ENCODE data around the gene DDIAS. TPM values are rescaled to one million over a fixed set of nuclear protein-coding genes. Genes with fewer than 3 reads are reported as not detected.

Gene DDIAS
- total and polyA plus RNA-seq, 9 of the 15 experiments (the other 6 are each of a cell fraction or from before 2014, with no cell fraction given), result 9.4 to 27.2 (median 23.3) TPM

DNA sequence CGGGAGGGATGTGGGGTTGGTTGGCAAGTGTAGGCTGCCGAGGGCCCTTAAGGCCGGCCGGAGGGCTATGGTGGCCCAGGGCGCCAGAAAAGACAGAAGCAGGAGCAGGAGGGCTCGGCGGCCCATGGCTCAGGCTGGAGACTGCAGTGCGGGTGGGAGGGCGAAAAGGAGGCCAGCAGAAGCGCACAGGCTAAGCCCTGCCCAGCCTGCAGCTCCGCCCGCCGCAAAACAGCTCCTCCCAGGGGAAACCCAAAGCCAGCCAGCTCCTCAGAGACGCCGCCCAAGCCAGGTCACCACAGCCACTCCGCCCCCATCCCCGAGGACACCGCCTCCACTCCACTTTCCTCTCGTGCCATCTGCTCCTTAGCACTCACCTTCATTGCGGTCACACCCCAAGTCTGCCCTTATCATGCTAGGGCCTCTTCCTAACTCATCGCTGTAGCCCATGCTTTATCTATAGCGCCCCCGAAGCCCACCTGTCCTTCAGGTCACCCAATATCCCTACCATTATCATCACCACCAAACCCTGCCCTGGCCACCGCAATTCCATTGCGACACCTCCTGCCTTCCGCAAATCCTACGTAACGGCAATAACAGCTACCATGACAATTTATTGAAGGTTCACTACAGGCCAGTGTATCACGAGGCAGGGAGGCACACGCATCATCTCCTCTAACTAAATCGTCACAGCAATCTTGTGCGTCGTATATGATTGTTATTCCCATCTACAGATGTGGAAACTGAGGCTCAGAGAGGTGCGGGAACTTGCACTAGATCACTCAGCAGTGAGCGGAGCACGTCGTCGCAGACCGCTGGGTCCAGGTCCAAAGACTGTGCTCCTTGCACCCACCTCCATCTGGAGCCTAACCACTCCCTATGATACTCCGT lies 1.0 kb upstream of the DDIAS start, which contains the start of gene PRCP (continued):
- TF ChIP-seq RCOR1 (IDR thresholded peaks at IDR 0.05; ENCODE audit: borderline replicate concordance in 1 of 2, low read depth in 2 of 2, low read length in 2 of 2) (peak in 1 of 2 experiments; percentile 74; a peak in 2 of 4 replicates), FOXM1 (IDR thresholded peaks at IDR 0.05; ENCODE audit: low read depth) (no peak), FOXM1 (CRISPR knock-in tag; IDR thresholded peaks at IDR 0.05; ENCODE audit: low read depth) (no peak), FIP1L1 (IDR thresholded peaks at IDR 0.05; ENCODE audit: low read depth, low read length, poor library complexity, severe bottlenecking) (no peak), SMARCA5 (IDR thresholded peaks at IDR 0.05) (peak; percentile 78; the same call in 1 of the 2 replicates), TOE1 (IDR thresholded peaks at IDR 0.05; ENCODE audit: borderline replicate concordance) (peak; percentile 51; the same call in 1 of the 2 replicates), TOE1 (CRISPR knock-in tag; IDR thresholded peaks at IDR 0.05; ENCODE audit: borderline replicate concordance, low read depth) (no peak), XRCC5 (IDR thresholded peaks at IDR 0.05; ENCODE audit: low read depth, low read length) (0 out of 2 replicates have a peak, but pooled peaks have one; percentile 36), ZNF3 (CRISPR knock-in tag; IDR thresholded peaks at IDR 0.05) (no peak), ZNF41 (CRISPR knock-in tag; conservative IDR thresholded peaks at IDR 0.05) (no peak), SRSF9 (IDR thresholded peaks at IDR 0.05; ENCODE audit: borderline replicate concordance, low read depth, low read length) (no peak), ZNF232 (CRISPR knock-in tag; IDR thresholded peaks at IDR 0.05) (no peak), GATA2 (CRISPR knock-in tag; IDR thresholded peaks at IDR 0.05) (no peak), PML (IDR thresholded peaks at IDR 0.05; ENCODE audit: low read length) (peak; percentile 17; the same call in 1 of the 2 replicates), RBFOX2 (IDR thresholded peaks at IDR 0.05; ENCODE audit: low read depth, low read length) (peak; percentile 95), HMGN3 (IDR thresholded peaks at IDR 0.05; ENCODE audit: borderline replicate concordance, extremely low read depth, insufficient read length, low read depth, low read length) (peak; percentile 78), CSDE1 (IDR thresholded peaks at IDR 0.05) (no peak)
- TF ChIP-seq, protein P1, sequence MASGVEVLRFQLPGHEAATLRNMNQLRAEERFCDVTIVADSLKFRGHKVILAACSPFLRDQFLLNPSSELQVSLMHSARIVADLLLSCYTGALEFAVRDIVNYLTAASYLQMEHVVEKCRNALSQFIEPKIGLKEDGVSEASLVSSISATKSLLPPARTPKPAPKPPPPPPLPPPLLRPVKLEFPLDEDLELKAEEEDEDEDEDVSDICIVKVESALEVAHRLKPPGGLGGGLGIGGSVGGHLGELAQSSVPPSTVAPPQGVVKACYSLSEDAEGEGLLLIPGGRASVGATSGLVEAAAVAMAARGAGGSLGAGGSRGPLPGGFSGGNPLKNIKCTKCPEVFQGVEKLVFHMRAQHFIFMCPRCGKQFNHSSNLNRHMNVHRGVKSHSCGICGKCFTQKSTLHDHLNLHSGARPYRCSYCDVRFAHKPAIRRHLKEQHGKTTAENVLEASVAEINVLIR (CRISPR knock-in tag; IDR thresholded peaks at IDR 0.05), result no peak
- TF ChIP-seq, protein P2, sequence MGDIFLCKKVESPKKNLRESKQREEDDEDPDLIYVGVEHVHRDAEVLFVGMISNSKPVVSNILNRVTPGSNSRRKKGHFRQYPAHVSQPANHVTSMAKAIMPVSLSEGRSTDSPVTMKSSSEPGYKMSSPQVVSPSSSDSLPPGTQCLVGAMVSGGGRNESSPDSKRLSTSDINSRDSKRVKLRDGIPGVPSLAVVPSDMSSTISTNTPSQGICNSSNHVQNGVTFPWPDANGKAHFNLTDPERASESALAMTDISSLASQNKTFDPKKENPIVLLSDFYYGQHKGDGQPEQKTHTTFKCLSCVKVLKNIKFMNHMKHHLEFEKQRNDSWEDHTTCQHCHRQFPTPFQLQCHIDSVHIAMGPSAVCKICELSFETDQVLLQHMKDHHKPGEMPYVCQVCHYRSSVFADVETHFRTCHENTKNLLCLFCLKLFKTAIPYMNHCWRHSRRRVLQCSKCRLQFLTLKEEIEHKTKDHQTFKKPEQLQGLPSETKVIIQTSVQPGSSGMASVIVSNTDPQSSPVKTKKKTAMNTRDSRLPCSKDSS (IDR thresholded peaks at IDR 0.05; ENCODE audit: low read depth, partially characterized antibody), result no peak
- TF ChIP-seq, protein P3, sequence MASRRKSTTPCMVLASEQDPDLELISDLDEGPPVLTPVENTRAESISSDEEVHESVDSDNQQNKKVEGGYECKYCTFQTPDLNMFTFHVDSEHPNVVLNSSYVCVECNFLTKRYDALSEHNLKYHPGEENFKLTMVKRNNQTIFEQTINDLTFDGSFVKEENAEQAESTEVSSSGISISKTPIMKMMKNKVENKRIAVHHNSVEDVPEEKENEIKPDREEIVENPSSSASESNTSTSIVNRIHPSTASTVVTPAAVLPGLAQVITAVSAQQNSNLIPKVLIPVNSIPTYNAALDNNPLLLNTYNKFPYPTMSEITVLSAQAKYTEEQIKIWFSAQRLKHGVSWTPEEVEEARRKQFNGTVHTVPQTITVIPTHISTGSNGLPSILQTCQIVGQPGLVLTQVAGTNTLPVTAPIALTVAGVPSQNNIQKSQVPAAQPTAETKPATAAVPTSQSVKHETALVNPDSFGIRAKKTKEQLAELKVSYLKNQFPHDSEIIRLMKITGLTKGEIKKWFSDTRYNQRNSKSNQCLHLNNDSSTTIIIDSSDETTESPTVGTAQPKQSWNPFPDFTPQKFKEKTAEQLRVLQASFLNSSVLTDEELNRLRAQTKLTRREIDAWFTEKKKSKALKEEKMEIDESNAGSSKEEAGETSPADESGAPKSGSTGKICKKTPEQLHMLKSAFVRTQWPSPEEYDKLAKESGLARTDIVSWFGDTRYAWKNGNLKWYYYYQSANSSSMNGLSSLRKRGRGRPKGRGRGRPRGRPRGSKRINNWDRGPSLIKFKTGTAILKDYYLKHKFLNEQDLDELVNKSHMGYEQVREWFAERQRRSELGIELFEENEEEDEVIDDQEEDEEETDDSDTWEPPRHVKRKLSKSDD (conservative IDR thresholded peaks at IDR 0.05; ENCODE audit: low read length), result no peak
- TF ChIP-seq, protein P4, sequence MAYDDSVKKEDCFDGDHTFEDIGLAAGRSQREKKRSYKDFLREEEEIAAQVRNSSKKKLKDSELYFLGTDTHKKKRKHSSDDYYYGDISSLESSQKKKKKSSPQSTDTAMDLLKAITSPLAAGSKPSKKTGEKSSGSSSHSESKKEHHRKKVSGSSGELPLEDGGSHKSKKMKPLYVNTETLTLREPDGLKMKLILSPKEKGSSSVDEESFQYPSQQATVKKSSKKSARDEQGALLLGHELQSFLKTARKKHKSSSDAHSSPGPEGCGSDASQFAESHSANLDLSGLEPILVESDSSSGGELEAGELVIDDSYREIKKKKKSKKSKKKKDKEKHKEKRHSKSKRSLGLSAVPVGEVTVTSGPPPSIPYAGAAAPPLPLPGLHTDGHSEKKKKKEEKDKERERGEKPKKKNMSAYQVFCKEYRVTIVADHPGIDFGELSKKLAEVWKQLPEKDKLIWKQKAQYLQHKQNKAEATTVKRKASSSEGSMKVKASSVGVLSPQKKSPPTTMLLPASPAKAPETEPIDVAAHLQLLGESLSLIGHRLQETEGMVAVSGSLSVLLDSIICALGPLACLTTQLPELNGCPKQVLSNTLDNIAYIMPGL (CRISPR knock-in tag; IDR thresholded peaks at IDR 0.05), result no peak
